Liver (tissue), 9 donors: ENCODE results near the gene ERH. TPM values are rescaled to one million over a fixed set of nuclear protein-coding genes. Genes with fewer than 3 reads are reported as not detected.

Experiments
- DNase-seq: peaks from one replicate; pipeline ENCODE4 v3.0.0-alpha.2; 2017; ENCODE audit warnings: low spot score
- H3K27ac ChIP-seq, 2 donors: one replicate each; pipeline ENCODE4 v1.7.0; 2013; ENCODE audit warnings: inconsistent platforms in 2 of 2, low read length in 2 of 2, control low read depth in 1 of 2, low read depth in 1 of 2, mild to moderate bottlenecking in 1 of 2
- H3K27me3 ChIP-seq, 4 donors: one replicate each; pipeline versions ENCODE4 v1.6.1 to v1.7.0; 2013; ENCODE audit warnings: low read length in 3 of 4, inconsistent platforms in 1 of 4, mild to moderate bottlenecking in 1 of 4, moderate library complexity in 1 of 4; ENCODE audit not compliant: control insufficient read depth in 4 of 4, insufficient read depth in 4 of 4
- H3K36me3 ChIP-seq, 4 donors: one replicate each; pipeline versions ENCODE4 v1.6.1 to v1.7.0; 2013; ENCODE audit warnings: low read length in 3 of 4, mild to moderate bottlenecking in 3 of 4, low read depth in 1 of 4, moderate library complexity in 1 of 4; ENCODE audit not compliant: control insufficient read depth in 4 of 4, insufficient read depth in 3 of 4
- H3K4me1 ChIP-seq, 4 donors: one replicate each; pipeline versions ENCODE4 v1.6.1 to v1.7.0; 2013; ENCODE audit warnings: low read length in 3 of 4, mild to moderate bottlenecking in 3 of 4, moderate library complexity in 1 of 4; ENCODE audit not compliant: control insufficient read depth in 4 of 4, insufficient read depth in 4 of 4
- H3K4me3 ChIP-seq, 3 donors: one replicate each; pipeline versions ENCODE4 v1.6.1 to v1.7.0; 2013; ENCODE audit warnings: low read length in 3 of 3, control low read depth in 1 of 3, low read depth in 1 of 3, mild to moderate bottlenecking in 1 of 3
- H3K9ac ChIP-seq, 2 donors: one replicate each; pipeline ENCODE4 v1.7.0; 2013; ENCODE audit warnings: low read length in 2 of 2, mild to moderate bottlenecking in 2 of 2, moderate library complexity in 2 of 2, control low read depth in 1 of 2, low read depth in 1 of 2
- H3K9me3 ChIP-seq, 4 donors: one replicate each; pipeline versions ENCODE4 v1.6.1 to v1.7.0; 2013; ENCODE audit warnings: low read length in 3 of 4; ENCODE audit not compliant: control insufficient read depth in 4 of 4
- ATF3 ChIP-seq: IDR thresholded peaks from 2 replicates; pipeline ENCODE4 v1.6.1; 2016; ENCODE audit warnings: antibody characterized with exemption
- EGR1 ChIP-seq, 2 donors: IDR thresholded peaks; 2 replicates each; pipeline ENCODE4 v1.6.1; 2016 to 2018; ENCODE audit warnings: antibody characterized with exemption in 2 of 2, low read depth in 2 of 2
- FOXA1 ChIP-seq: IDR thresholded peaks from 2 replicates; pipeline ENCODE4 v1.6.1; 2016; ENCODE audit warnings: antibody characterized with exemption
- FOXA2 ChIP-seq: IDR thresholded peaks from 2 replicates; pipeline ENCODE4 v1.6.1; 2016; ENCODE audit warnings: antibody characterized with exemption
- GABPA ChIP-seq, 2 donors: IDR thresholded peaks in 1 of 2; conservative IDR thresholded peaks in 1 of 2; 2 replicates each; pipeline ENCODE4 v1.6.1; 2016; ENCODE audit warnings: antibody characterized with exemption in 2 of 2, mild to moderate bottlenecking in 1 of 2, moderate library complexity in 1 of 2
- HNF4A ChIP-seq, 2 donors: conservative IDR thresholded peaks; 2 replicates each; pipeline ENCODE4 v1.6.1; 2016; ENCODE audit warnings: antibody characterized with exemption in 2 of 2, mild to moderate bottlenecking in 2 of 2
- HNF4G ChIP-seq: IDR thresholded peaks from 2 replicates; pipeline ENCODE4 v1.6.1; 2016; ENCODE audit warnings: antibody characterized with exemption
- JUND ChIP-seq, 2 donors: IDR thresholded peaks; 2 replicates each; pipeline ENCODE4 v1.6.1; 2016; ENCODE audit warnings: antibody characterized with exemption in 2 of 2
- MAX ChIP-seq: IDR thresholded peaks from 2 replicates; pipeline ENCODE4 v1.6.1; 2016; ENCODE audit warnings: antibody characterized with exemption
- NR2F2 ChIP-seq: IDR thresholded peaks from 2 replicates; pipeline ENCODE4 v1.6.1; 2016; ENCODE audit warnings: antibody characterized with exemption
- RAD21 ChIP-seq, 2 donors: IDR thresholded peaks; 2 replicates each; pipeline ENCODE4 v1.6.1; 2016; ENCODE audit warnings: antibody characterized with exemption in 2 of 2, mild to moderate bottlenecking in 2 of 2
- RXRA ChIP-seq, 2 donors: IDR thresholded peaks; 2 replicates each; pipeline ENCODE4 v1.6.1; 2017 to 2018; ENCODE audit warnings: antibody characterized with exemption in 2 of 2, mild to moderate bottlenecking in 1 of 2
- SP1 ChIP-seq: IDR thresholded peaks from 2 replicates; pipeline ENCODE4 v1.6.1; 2018; ENCODE audit warnings: antibody characterized with exemption, mild to moderate bottlenecking
- TAF1 ChIP-seq: conservative IDR thresholded peaks from 2 replicates; pipeline ENCODE4 v1.6.1; 2016; ENCODE audit warnings: antibody characterized with exemption, mild to moderate bottlenecking
- YY1 ChIP-seq: IDR thresholded peaks from 2 replicates; pipeline ENCODE4 v1.6.1; 2016; ENCODE audit warnings: antibody characterized with exemption, mild to moderate bottlenecking
- WGBS: extraction: QIAGEN DNeasy Blood & Tissue Kit; methylation state at CpG from one replicate; pipeline ENCODE4 v1.1.7; 2013; 5-methylcytosine and 5-hydroxymethylcytosine counted together
- polyA plus RNA-seq, 2 donors: library from polyadenylated mRNA; stranded (reverse) in 1 of 2; unstranded in 1 of 2; fragments of 200-250 nt in 1 of 2; fragments of >200 nt in 1 of 2; fragmentation: Nextera tagmentation in 1 of 2; extraction: Ambion mirVana in 1 of 2; gene quantifications; one replicate each; pipeline versions ENCODE4 v1.2.1 to v1.2.3, GENCODE V29; 2013 to 2015
- total RNA-seq, 2 donors: library from RNA; depleted of rRNA; stranded (reverse); fragments of >200 nt; gene quantifications; one replicate each; pipeline ENCODE4 v1.2.3, GENCODE V29; 2014
- TF ChIP-seq, protein P1 (sequence below): IDR thresholded peaks from 2 replicates; pipeline ENCODE4 v1.6.1; 2016; ENCODE audit warnings: antibody characterized with exemption, mild to moderate bottlenecking
- TF ChIP-seq, protein P2 (sequence below): IDR thresholded peaks from 2 replicates; pipeline ENCODE4 v1.6.1; 2016; ENCODE audit warnings: antibody characterized with exemption
- TF ChIP-seq, protein P3 (sequence below): fragments of 150-350 bp; IDR thresholded peaks from 2 replicates; pipeline ENCODE4 v1.5.1; 2017; ENCODE audit warnings: improper control_type of control experiment, low read depth, low read length; ENCODE audit not compliant: missing input control
- donor health status: healthy.
- donor health status: healthy.
- donor health status: healthy.
- donor health status: healthy.
- donor health status: healthy.

ERH gene
- total and polyA plus RNA-seq, 4 donors = 49.2 to 78.0 (median 63.4) TPM

GRCh38 chr14:69357544-69358200 lies 40.4 kb downstream of the ERH start:
- TF ChIP-seq RAD21 (IDR thresholded peaks at IDR 0.05) (no peak), MAX (no peak), TAF1 (no peak), RXRA (IDR thresholded peaks at IDR 0.05) (no peak), GABPA (IDR thresholded peaks at IDR 0.05 in 1 of 2, conservative IDR thresholded peaks at IDR 0.05 in 1 of 2) (no peak), FOXA2 (no peak), HNF4A (conservative IDR thresholded peaks at IDR 0.05) (no peak), EGR1 (IDR thresholded peaks at IDR 0.05; ENCODE audit: low read depth in 2 of 2) (no peak), ATF3 (no peak), FOXA1 (no peak), JUND (IDR thresholded peaks at IDR 0.05) (no peak), HNF4G (no peak), YY1 (no peak), SP1 (no peak), NR2F2 (no peak)
- TF ChIP-seq, protein P1, sequence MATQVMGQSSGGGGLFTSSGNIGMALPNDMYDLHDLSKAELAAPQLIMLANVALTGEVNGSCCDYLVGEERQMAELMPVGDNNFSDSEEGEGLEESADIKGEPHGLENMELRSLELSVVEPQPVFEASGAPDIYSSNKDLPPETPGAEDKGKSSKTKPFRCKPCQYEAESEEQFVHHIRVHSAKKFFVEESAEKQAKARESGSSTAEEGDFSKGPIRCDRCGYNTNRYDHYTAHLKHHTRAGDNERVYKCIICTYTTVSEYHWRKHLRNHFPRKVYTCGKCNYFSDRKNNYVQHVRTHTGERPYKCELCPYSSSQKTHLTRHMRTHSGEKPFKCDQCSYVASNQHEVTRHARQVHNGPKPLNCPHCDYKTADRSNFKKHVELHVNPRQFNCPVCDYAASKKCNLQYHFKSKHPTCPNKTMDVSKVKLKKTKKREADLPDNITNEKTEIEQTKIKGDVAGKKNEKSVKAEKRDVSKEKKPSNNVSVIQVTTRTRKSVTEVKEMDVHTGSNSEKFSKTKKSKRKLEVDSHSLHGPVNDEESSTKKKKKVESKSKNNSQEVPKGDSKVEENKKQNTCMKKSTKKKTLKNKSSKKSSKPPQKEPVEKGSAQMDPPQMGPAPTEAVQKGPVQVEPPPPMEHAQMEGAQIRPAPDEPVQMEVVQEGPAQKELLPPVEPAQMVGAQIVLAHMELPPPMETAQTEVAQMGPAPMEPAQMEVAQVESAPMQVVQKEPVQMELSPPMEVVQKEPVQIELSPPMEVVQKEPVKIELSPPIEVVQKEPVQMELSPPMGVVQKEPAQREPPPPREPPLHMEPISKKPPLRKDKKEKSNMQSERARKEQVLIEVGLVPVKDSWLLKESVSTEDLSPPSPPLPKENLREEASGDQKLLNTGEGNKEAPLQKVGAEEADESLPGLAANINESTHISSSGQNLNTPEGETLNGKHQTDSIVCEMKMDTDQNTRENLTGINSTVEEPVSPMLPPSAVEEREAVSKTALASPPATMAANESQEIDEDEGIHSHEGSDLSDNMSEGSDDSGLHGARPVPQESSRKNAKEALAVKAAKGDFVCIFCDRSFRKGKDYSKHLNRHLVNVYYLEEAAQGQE = no peak
- TF ChIP-seq, protein P2, sequence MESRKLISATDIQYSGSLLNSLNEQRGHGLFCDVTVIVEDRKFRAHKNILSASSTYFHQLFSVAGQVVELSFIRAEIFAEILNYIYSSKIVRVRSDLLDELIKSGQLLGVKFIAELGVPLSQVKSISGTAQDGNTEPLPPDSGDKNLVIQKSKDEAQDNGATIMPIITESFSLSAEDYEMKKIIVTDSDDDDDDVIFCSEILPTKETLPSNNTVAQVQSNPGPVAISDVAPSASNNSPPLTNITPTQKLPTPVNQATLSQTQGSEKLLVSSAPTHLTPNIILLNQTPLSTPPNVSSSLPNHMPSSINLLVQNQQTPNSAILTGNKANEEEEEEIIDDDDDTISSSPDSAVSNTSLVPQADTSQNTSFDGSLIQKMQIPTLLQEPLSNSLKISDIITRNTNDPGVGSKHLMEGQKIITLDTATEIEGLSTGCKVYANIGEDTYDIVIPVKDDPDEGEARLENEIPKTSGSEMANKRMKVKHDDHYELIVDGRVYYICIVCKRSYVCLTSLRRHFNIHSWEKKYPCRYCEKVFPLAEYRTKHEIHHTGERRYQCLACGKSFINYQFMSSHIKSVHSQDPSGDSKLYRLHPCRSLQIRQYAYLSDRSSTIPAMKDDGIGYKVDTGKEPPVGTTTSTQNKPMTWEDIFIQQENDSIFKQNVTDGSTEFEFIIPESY = no peak
- TF ChIP-seq, protein P3, sequence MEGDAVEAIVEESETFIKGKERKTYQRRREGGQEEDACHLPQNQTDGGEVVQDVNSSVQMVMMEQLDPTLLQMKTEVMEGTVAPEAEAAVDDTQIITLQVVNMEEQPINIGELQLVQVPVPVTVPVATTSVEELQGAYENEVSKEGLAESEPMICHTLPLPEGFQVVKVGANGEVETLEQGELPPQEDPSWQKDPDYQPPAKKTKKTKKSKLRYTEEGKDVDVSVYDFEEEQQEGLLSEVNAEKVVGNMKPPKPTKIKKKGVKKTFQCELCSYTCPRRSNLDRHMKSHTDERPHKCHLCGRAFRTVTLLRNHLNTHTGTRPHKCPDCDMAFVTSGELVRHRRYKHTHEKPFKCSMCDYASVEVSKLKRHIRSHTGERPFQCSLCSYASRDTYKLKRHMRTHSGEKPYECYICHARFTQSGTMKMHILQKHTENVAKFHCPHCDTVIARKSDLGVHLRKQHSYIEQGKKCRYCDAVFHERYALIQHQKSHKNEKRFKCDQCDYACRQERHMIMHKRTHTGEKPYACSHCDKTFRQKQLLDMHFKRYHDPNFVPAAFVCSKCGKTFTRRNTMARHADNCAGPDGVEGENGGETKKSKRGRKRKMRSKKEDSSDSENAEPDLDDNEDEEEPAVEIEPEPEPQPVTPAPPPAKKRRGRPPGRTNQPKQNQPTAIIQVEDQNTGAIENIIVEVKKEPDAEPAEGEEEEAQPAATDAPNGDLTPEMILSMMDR = no peak
- Histone ChIP-seq H3K9ac (no peak overlapping the region), H3K4me1 (peaks cover 0 to 3% (median 0%) of the 10 kb centered on the region in 4 donors), H3K27me3 (peaks cover 0 to 2% (median 0%) of the 10 kb centered on the region in 4 donors), H3K27ac (no peak overlapping the region), H3K9me3 (no peaks in the 10 kb centered on the region), H3K36me3 (no peaks in the 10 kb centered on the region), H3K4me3 (no peak overlapping the region)
- WGBS = 87% methylated on average over 7 of the region's 7 CpGs
- DNase-seq = no peak
